AG09309 (cell line): ENCODE results near the gene NUDT14.

Source experiments
- DNase-seq: peaks from one replicate; pipeline ENCODE4 v3.0.0-alpha.2; 2010; ENCODE audit warnings: low read depth
- H3K4me3 ChIP-seq: 2 replicates; pipeline ENCODE4 v1.5.1; 2011; ENCODE audit warnings: mild to moderate bottlenecking, low read depth, low read length, moderate library complexity; ENCODE audit not compliant: control insufficient read depth
- CTCF ChIP-seq: IDR thresholded peaks from 2 replicates; pipeline ENCODE4 v1.5.1; 2011; ENCODE audit warnings: mild to moderate bottlenecking, low read depth, low read length, inconsistent platforms; ENCODE audit not compliant: insufficient read depth, control insufficient read depth; ENCODE audit errors: missing control alignments

NUDT14 gene

GRCh38 chr14:105219043-105219612, 38.0 kb upstream of the NUDT14 start:
- DNase-seq = no peak

GRCh38 chr14:105218611-105219010, 37.5 kb upstream of the NUDT14 start:
- no peak for TF ChIP-seq CTCF
- H3K4me3 ChIP-seq = no peak overlapping the region
- DNase-seq = no peak

More at GRCh38 chr14:105219043-105219612, 38.0 kb upstream of the NUDT14 start:
- TF ChIP-seq CTCF = no peak
- H3K4me3 ChIP-seq = no peak overlapping the region

- TF ChIP-seq CTCF = no peak
- DNase-seq = no peak
- H3K4me3 ChIP-seq = no peak overlapping the region
Observed at GRCh38 chr14:105217774-105218173, 36.7 kb upstream of the NUDT14 start.

GRCh38 chr14:105216490-105217247, 35.6 kb upstream of the NUDT14 start:
- no peak overlapping the region for H3K4me3 ChIP-seq
- DNase-seq = no peak
- TF ChIP-seq CTCF = no peak

- TF ChIP-seq CTCF = no peak
- DNase-seq = no peak
- no peak overlapping the region for H3K4me3 ChIP-seq
Observed at GRCh38 chr14:105215602-105216001, 34.5 kb upstream of the NUDT14 start.

GRCh38 chr14:105214324-105214915, 33.3 kb upstream of the NUDT14 start:
- TF ChIP-seq CTCF = no peak
- DNase-seq = no peak
- H3K4me3 ChIP-seq = no peak overlapping the region
